IMR-90 (cell line): ENCODE results near the gene ANKRD1. TPM values are rescaled to one million over a fixed set of nuclear protein-coding genes. Genes with fewer than 3 reads are reported as not detected.
A peak's percentile ranks its signal among the peaks of the same experiment; 100 is the strongest.

Source experiments
- ATAC-seq: fragments of 200-7000 bp; cut with Tn5 transposase; 2 replicates; pipeline ENCODE4 v1.9.1; 2020; ENCODE audit warnings: low read depth, mild to moderate bottlenecking, moderate library complexity
- BruUV-seq: library from RNA; stranded (reverse); fragments of 400-500 nt; replicated peaks from 2 replicates; lab custom pipeline; 2021; lab: Mats Ljungman, UMichigan
- CTCF ChIA-PET: fragments of 300-600 bp; formaldehyde crosslinking; extraction: SDS; loops from one replicate; lab custom pipeline; 2021; ENCODE audit warnings: antibody characterized with exemption; lab: Yijun Ruan, JAX
- POLR2A ChIA-PET: fragments of 300-600 bp; sonication (Branson Sonifier 250); formaldehyde crosslinking; loops from one replicate; lab custom pipeline; 2022; ENCODE audit warnings: antibody characterized with exemption; ENCODE audit not compliant: unreplicated experiment; lab: Charles Lee
- DNase-seq: peaks from one replicate; pipeline ENCODE4 v3.0.0; 2013
- H2AFZ ChIP-seq: replicated peaks from 2 replicates; pipeline ENCODE3; 2013; ENCODE audit warnings: low read length, mild to moderate bottlenecking; ENCODE audit not compliant: poor library complexity
- H2AK5ac ChIP-seq: 2 replicates; pipeline ENCODE4 v1.6.1; 2013; ENCODE audit warnings: low read depth, low read length, inconsistent platforms
- H2AK9ac ChIP-seq: replicated peaks from 2 replicates; pipeline ENCODE3; 2013; ENCODE audit warnings: mild to moderate bottlenecking, low read depth, low read length, moderate library complexity; ENCODE audit not compliant: poor library complexity
- H2BK120ac ChIP-seq: 2 replicates; pipeline ENCODE4 v1.6.1; 2013; ENCODE audit warnings: low read depth, low read length, inconsistent platforms
- H2BK15ac ChIP-seq: 3 replicates; pipeline ENCODE4 v1.6.1; 2013; ENCODE audit warnings: low read depth, low read length, inconsistent platforms
- H2BK20ac ChIP-seq: 2 replicates; pipeline ENCODE4 v1.6.1; 2013; ENCODE audit warnings: low read depth, mild to moderate bottlenecking, inconsistent platforms, low read length, moderate library complexity
- H2BK5ac ChIP-seq: 2 replicates; pipeline ENCODE4 v1.6.1; 2013; ENCODE audit warnings: mild to moderate bottlenecking, low read depth, low read length, inconsistent platforms; ENCODE audit not compliant: poor library complexity, severe bottlenecking
- H3K14ac ChIP-seq: replicated peaks from 2 replicates; pipeline ENCODE4 v1.6.1; 2013; ENCODE audit warnings: low read depth, low read length, inconsistent platforms
- H3K18ac ChIP-seq: 2 replicates; pipeline ENCODE4 v1.6.1; 2013; ENCODE audit warnings: low read depth, low read length, control low read depth
- H3K23ac ChIP-seq: 2 replicates; pipeline ENCODE4 v1.6.1; 2013; ENCODE audit warnings: low read depth, low read length, inconsistent platforms
- H3K27ac ChIP-seq: 2 replicates; pipeline ENCODE4 v1.5.1; 2013; ENCODE audit warnings: mild to moderate bottlenecking, control low read depth, low read length; ENCODE audit not compliant: insufficient read depth
- H3K27me3 ChIP-seq: 2 replicates; pipeline ENCODE4 v1.6.1; 2013; ENCODE audit warnings: low read length; ENCODE audit not compliant: control insufficient read depth, insufficient read depth
- H3K36me3 ChIP-seq: 2 replicates; pipeline ENCODE4 v1.6.1; 2013; ENCODE audit warnings: low read length, mixed read lengths; ENCODE audit not compliant: control insufficient read depth, insufficient read depth
- H3K4ac ChIP-seq: 2 replicates; pipeline ENCODE4 v1.6.1; 2013; ENCODE audit warnings: low read depth, low read length, inconsistent platforms
- H3K4me1 ChIP-seq: 2 replicates; pipeline ENCODE4 v1.6.1; 2013; ENCODE audit warnings: low read length, mixed read lengths; ENCODE audit not compliant: control insufficient read depth, insufficient read depth
- H3K4me2 ChIP-seq: 2 replicates; pipeline ENCODE4 v1.6.1; 2013; ENCODE audit warnings: low read depth, mild to moderate bottlenecking, control low read depth, low read length, moderate library complexity
- H3K4me3 ChIP-seq: 2 replicates; pipeline ENCODE4 v1.5.1; 2013; ENCODE audit warnings: low read depth, mild to moderate bottlenecking, control low read depth, low read length, moderate library complexity; ENCODE audit not compliant: insufficient read depth
- H3K56ac ChIP-seq: 2 replicates; pipeline ENCODE4 v1.6.1; 2013; ENCODE audit warnings: low read length, inconsistent platforms; ENCODE audit not compliant: insufficient read depth; ENCODE audit errors: extremely low read depth
- H3K79me1 ChIP-seq, 2 experiments: 2 replicates each; pipeline ENCODE4 v1.6.1; 2013; ENCODE audit warnings: low read length in 2 of 2, inconsistent platforms in 1 of 2, low read depth in 1 of 2
- H3K9ac ChIP-seq: 2 replicates; pipeline ENCODE4 v1.6.1; 2013; ENCODE audit warnings: low read depth, low read length, control low read depth
- H3K9me1 ChIP-seq: 2 replicates; pipeline ENCODE4 v1.6.1; 2013; ENCODE audit warnings: low read length, inconsistent platforms; ENCODE audit not compliant: insufficient read depth
- H3K9me3 ChIP-seq: 2 replicates; pipeline ENCODE4 v1.6.1; 2013; ENCODE audit warnings: low read length; ENCODE audit not compliant: control insufficient read depth, insufficient read depth
- H4K20me1 ChIP-seq: 2 replicates; pipeline ENCODE4 v1.6.1; 2013; ENCODE audit warnings: low read length, inconsistent platforms; ENCODE audit not compliant: insufficient read depth
- H4K5ac ChIP-seq: 2 replicates; pipeline ENCODE4 v1.6.1; 2013; ENCODE audit warnings: mild to moderate bottlenecking, low read depth, low read length, control low read depth
- H4K8ac ChIP-seq, 2 experiments: 2 replicates each; pipeline ENCODE4 v1.6.1; 2013; ENCODE audit warnings: low read depth in 2 of 2, low read length in 2 of 2, control low read depth in 1 of 2, inconsistent platforms in 1 of 2
- H4K91ac ChIP-seq: 2 replicates; pipeline ENCODE4 v1.6.1; 2013; ENCODE audit warnings: low read depth, low read length, inconsistent platforms; ENCODE audit not compliant: insufficient read depth
- BHLHE40 ChIP-seq: fragments of 150-350 bp; IDR thresholded peaks from 2 replicates; pipeline ENCODE4 v1.6.1; 2016; ENCODE audit warnings: mild to moderate bottlenecking, low read depth, low read length
- CEBPB ChIP-seq: IDR thresholded peaks from 2 replicates; pipeline ENCODE4 v1.6.1; 2012; ENCODE audit warnings: low read depth, low read length, improper control_type of control experiment
- CHD1 ChIP-seq: IDR thresholded peaks from 2 replicates; pipeline ENCODE4 v1.6.1; 2012; ENCODE audit warnings: low read depth, low read length, improper control_type of control experiment
- CTCF ChIP-seq: conservative IDR thresholded peaks from 2 replicates; pipeline ENCODE4 v1.5.1; 2012; ENCODE audit warnings: mild to moderate bottlenecking, low read depth, low read length, improper control_type of control experiment
- ELK1 ChIP-seq: fragments of 150-350 bp; IDR thresholded peaks from 2 replicates; pipeline ENCODE4 v1.6.1; 2016; ENCODE audit warnings: low read depth, mild to moderate bottlenecking, low read length, moderate library complexity, borderline replicate concordance
- FOS ChIP-seq: fragments of 150-350 bp; IDR thresholded peaks from 2 replicates; pipeline ENCODE4 v1.6.1; 2016; ENCODE audit warnings: low read depth, low read length
- MAFK ChIP-seq: IDR thresholded peaks from 2 replicates; pipeline ENCODE4 v1.6.1; 2012; ENCODE audit warnings: low read depth, low read length, improper control_type of control experiment
- MXI1 ChIP-seq: IDR thresholded peaks from 2 replicates; pipeline ENCODE4 v1.6.1; 2012; ENCODE audit warnings: low read depth, mild to moderate bottlenecking, low read length, moderate library complexity, borderline replicate concordance
- NFE2L2 ChIP-seq: fragments of 150-350 bp; IDR thresholded peaks from 2 replicates; pipeline ENCODE4 v1.6.1; 2016; ENCODE audit warnings: low read depth, mild to moderate bottlenecking, low read length
- POLR2A ChIP-seq: IDR thresholded peaks from 2 replicates; pipeline ENCODE4 v1.6.1; 2012; ENCODE audit warnings: mild to moderate bottlenecking, low read depth, low read length
- RAD21 ChIP-seq: IDR thresholded peaks from 2 replicates; pipeline ENCODE4 v1.6.1; 2012; ENCODE audit warnings: low read length, improper control_type of control experiment
- RFX5 ChIP-seq: IDR thresholded peaks from 2 replicates; pipeline ENCODE4 v1.8.0; 2012; ENCODE audit warnings: low read depth, mild to moderate bottlenecking, low read length, moderate library complexity
- USF2 ChIP-seq: fragments of 150-350 bp; IDR thresholded peaks from 2 replicates; pipeline ENCODE4 v1.6.1; 2017; ENCODE audit warnings: mild to moderate bottlenecking, antibody characterized with exemption, low read length, low read depth
- WGBS, 2 experiments: methylation state at CpG; one replicate each; pipeline versions ENCODE4 v1.1.5 to v1.1.7; 2013; ENCODE audit warnings: missing lambda C conversion rate in 2 of 2; ENCODE audit not compliant: insufficient read length in 1 of 2; ENCODE audit errors: extremely low coverage in 2 of 2; 5-methylcytosine and 5-hydroxymethylcytosine counted together
- dilution Hi-C: fragments of 300-500 bp; cut with HindIII; formaldehyde crosslinking; loops from one replicate; pipeline ENCODE4 v1.14.3; 2018; ENCODE audit warnings: low sequenced_read_pairs; ENCODE audit not compliant: unreplicated experiment
- in situ Hi-C: fragments of 300-500 bp; cut with MboI; formaldehyde crosslinking; loops from 3 replicates; pipeline ENCODE4 v1.14.3; 2019; ENCODE audit warnings: low sequenced_read_pairs, inconsistent platforms, mixed read lengths
- intact Hi-C: fragments of 100-400 bp; cut with micrococcal nuclease; formaldehyde crosslinking; loops from 2 replicates; pipeline ENCODE4 v1.10.0; 2022
- polyA plus RNA-seq, 3 experiments: library from polyadenylated mRNA; depleted of rRNA; stranded (reverse); fragments of >200 nt; gene quantifications; 2 replicates each; pipeline ENCODE4 v1.2.3, GENCODE V29; 2012; ENCODE audit warnings: low replicate concordance in 1 of 3
- total RNA-seq: library from RNA; depleted of rRNA; stranded (reverse); fragments of >200 nt; gene quantifications from 2 replicates; pipeline ENCODE4 v1.2.3, GENCODE V29; 2012

Gene ANKRD1
- total and polyA plus RNA-seq, 2 of the 4 experiments (the other 2 are of a cell fraction): 7.4 to 10.8 TPM

GRCh38 chr10:90947030-90947960, 26.4 kb upstream of the ANKRD1 start:
- Histone ChIP-seq H3K18ac (peak overlapping the region; percentile 55; the same call in 1 of the 2 replicates), H3K4me1 (peaks cover 6% of the 10 kb centered on the region), H4K8ac (peak overlapping the region; percentile 34 to 35; a peak in 3 of 4 replicates), H3K4ac (peak overlapping the region; percentile 12), H3K27ac (no peak overlapping the region), H3K14ac (no peak overlapping the region; the same call in 1 of the 2 replicates), H3K9ac (no peak overlapping the region), H3K9me1 (peaks cover 7% of the 10 kb centered on the region; the same call in 1 of the 2 replicates), H2BK20ac (peak overlapping the region; percentile 45), H3K36me3 (no peaks in the 10 kb centered on the region), H2BK5ac (peak overlapping the region; percentile 28), H3K23ac (peak overlapping the region; percentile 11), H3K56ac (0 out of 2 replicates have a peak overlapping the region, but pooled peaks have one; percentile 9), H4K91ac (peak overlapping the region; percentile 55), H2AK9ac (no peak overlapping the region), H3K27me3 (no peaks in the 10 kb centered on the region), H2BK120ac (peak overlapping the region; percentile 39), H3K9me3 (no peaks in the 10 kb centered on the region), H2AK5ac (no peak overlapping the region; the same call in 1 of the 2 replicates), H4K5ac (peak overlapping the region; percentile 35; the same call in 1 of the 2 replicates), H2BK15ac (peak overlapping the region; percentile 73; the same call in 1 of the 3 replicates), H3K4me2 (no peak overlapping the region), H3K4me3 (no peak overlapping the region), H2AFZ (peak overlapping the region; percentile 72), H4K20me1 (no peaks in the 10 kb centered on the region), H3K79me1 (no peaks in the 10 kb centered on the region)
- in situ Hi-C loops (no loop called here), intact Hi-C loops (no loop called here), dilution Hi-C loops (no loop called here)
- ATAC-seq (peak; percentile 86), DNase-seq (peak; percentile 46)
- no TSS peak for BruUV-seq
- no CpG with 5 or more reads among the region's 5 CpGs for WGBS, 2 experiments
- ChIA-PET POLR2A (interaction anchor here (0.6 kb wide), 1 partner anchor 17 kb away, joined by 3 read pairs; no protein-coding TSS in a partner anchor), CTCF (interaction anchor here (0.5 to 1.2 kb wide), 4 partner anchors 9 to 55 kb away, joined by 3 read pairs; no protein-coding TSS in a partner anchor)
- TF ChIP-seq FOS (no peak), CTCF (no peak), MXI1 (no peak), CEBPB (no peak), RFX5 (no peak), USF2 (no peak), CHD1 (no peak), POLR2A (no peak), RAD21 (no peak), BHLHE40 (no peak), MAFK (no peak), ELK1 (no peak), NFE2L2 (no peak)
